DMS153 treated with DMSO at 0.1 percent for 48 hours (cell line): ENCODE measurements around the gene NOTO.

Experiments used
- DNase-seq: peaks from one replicate; lab custom pipeline; 2025; ENCODE audit not compliant: unreplicated experiment; lab: John Stamatoyannopoulos, UW

The NOTO gene

GRCh38 chr2:73257021-73257420 lies 54.6 kb downstream of the NOTO start:
- DNase-seq = no peak

- DNase-seq = no peak
Observed at GRCh38 chr2:73257425-73258125, 55.2 kb downstream of the NOTO start.

- no peak for DNase-seq
Observed at GRCh38 chr2:73258186-73258912, 56.0 kb downstream of the NOTO start.

- DNase-seq = no peak
Observed at GRCh38 chr2:73258913-73259215, 56.5 kb downstream of the NOTO start.

GRCh38 chr2:73259276-73259675 lies 56.9 kb downstream of the NOTO start:
- no peak for DNase-seq

GRCh38 chr2:73259704-73260337 lies 57.4 kb downstream of the NOTO start:
- no peak for DNase-seq

- no peak for DNase-seq
Observed at GRCh38 chr2:73260338-73260984, 58.1 kb downstream of the NOTO start.
